PFSK-1 (cell line): ENCODE data around the gene ATXN7L1.

Source experiments
- FOXP2 ChIP-seq: optimal IDR thresholded peaks from 2 replicates; pipeline ENCODE3; 2011; ENCODE audit warnings: borderline replicate concordance, control low read depth, inconsistent platforms; ENCODE audit not compliant: insufficient read depth; ENCODE audit errors: extremely low read length, extremely low read depth
- POLR2AphosphoS5 ChIP-seq: IDR thresholded peaks from 2 replicates; pipeline ENCODE4 v1.6.1; 2012; ENCODE audit warnings: low read depth, mild to moderate bottlenecking, control low read depth, low read length, moderate library complexity
- REST ChIP-seq, 2 experiments: IDR thresholded peaks; 2 replicates each; pipeline versions ENCODE4 v1.6.1 to v1.8.0; 2011 to 2012; ENCODE audit warnings: low read depth in 2 of 2, low read length in 2 of 2, control low read depth in 1 of 2, inconsistent platforms in 1 of 2, mild to moderate bottlenecking in 1 of 2, moderate library complexity in 1 of 2; ENCODE audit not compliant: insufficient read depth in 1 of 2
- SIN3A ChIP-seq: IDR thresholded peaks from 2 replicates; pipeline ENCODE4 v1.6.1; 2012; ENCODE audit warnings: mild to moderate bottlenecking, low read length, moderate library complexity, borderline replicate concordance; ENCODE audit not compliant: insufficient read depth
- TAF1 ChIP-seq: IDR thresholded peaks from 2 replicates; pipeline ENCODE4 v1.6.1; 2012; ENCODE audit warnings: low read length, control low read depth, borderline replicate concordance; ENCODE audit not compliant: insufficient read depth

The ATXN7L1 gene

GRCh38 chr7:105581066-105581811, 295.2 kb downstream of the ATXN7L1 start, which contains the start of gene EFCAB10:
EFCAB10 (minus strand) TSS chr7:105581493; CDS start chr7:105581463, 30 bp downstream.
- no peak for TF ChIP-seq REST (IDR thresholded peaks at IDR 0.05; ENCODE audit: insufficient read depth in 1 of 2, low read depth in 2 of 2, low read length in 2 of 2)
- no peak for TF ChIP-seq POLR2AphosphoS5
- no peak for TF ChIP-seq TAF1
- no peak for TF ChIP-seq FOXP2
- no peak for TF ChIP-seq SIN3A

- TF ChIP-seq FOXP2 (no peak), TAF1 (no peak), POLR2AphosphoS5 (no peak), REST (IDR thresholded peaks at IDR 0.05; ENCODE audit: insufficient read depth in 1 of 2, low read depth in 2 of 2, low read length in 2 of 2) (no peak), SIN3A (no peak)
Measured at GRCh38 chr7:105580022-105580740, 296.2 kb downstream of the ATXN7L1 start.

GRCh38 chr7:105578496-105578895, 297.9 kb downstream of the ATXN7L1 start:
- no peak for TF ChIP-seq SIN3A

- TF ChIP-seq REST (IDR thresholded peaks at IDR 0.05; ENCODE audit: insufficient read depth in 1 of 2, low read depth in 2 of 2, low read length in 2 of 2) (no peak), TAF1 (no peak), FOXP2 (no peak)
Measured at GRCh38 chr7:105577251-105577650, 299.1 kb downstream of the ATXN7L1 start.

- TF ChIP-seq SIN3A (no peak), FOXP2 (no peak), TAF1 (no peak), POLR2AphosphoS5 (no peak), REST (IDR thresholded peaks at IDR 0.05; ENCODE audit: insufficient read depth in 1 of 2, low read depth in 2 of 2, low read length in 2 of 2) (no peak)
Measured at GRCh38 chr7:105571891-105572290, 304.5 kb downstream of the ATXN7L1 start.
